MCF 10A (cell line): ENCODE data around the gene COL27A1. TPM values are rescaled to one million over a fixed set of nuclear protein-coding genes. Genes with fewer than 3 reads are reported as not detected.

ENCODE experiments used
- BruUV-seq: library from RNA; stranded (reverse); fragments of 400-500 nt; replicated peaks from 2 replicates; lab custom pipeline; 2021; lab: Mats Ljungman, UMichigan
- CTCF ChIA-PET: fragments of 300-600 bp; sonication (Branson Sonifier 250); formaldehyde crosslinking; extraction: SDS; loops from one replicate; lab custom pipeline; 2021; ENCODE audit warnings: antibody characterized with exemption, inconsistent platforms; lab: Yijun Ruan, JAX
- POLR2A ChIA-PET: fragments of 300-600, 350-650 bp; sonication (Branson Sonifier 250); formaldehyde crosslinking; extraction: SDS; loops from one replicate; lab custom pipeline; 2020; ENCODE audit warnings: antibody characterized with exemption, inconsistent platforms; lab: Yijun Ruan, JAX
- DNase-seq: peaks from one replicate; pipeline ENCODE4 v3.0.0-alpha.2; 2018; ENCODE audit not compliant: unreplicated experiment
- H3K27ac Mint-ChIP-seq: one replicate; pipeline ENCODE4 v1.8.0; 2022; ENCODE audit warnings: mild to moderate bottlenecking, low read depth, mixed read lengths; ENCODE audit not compliant: unreplicated experiment
- H3K27me3 Mint-ChIP-seq: one replicate; pipeline ENCODE4 v1.8.0; 2022; ENCODE audit warnings: mixed read lengths; ENCODE audit not compliant: insufficient read depth, unreplicated experiment
- H3K36me3 Mint-ChIP-seq: one replicate; pipeline ENCODE4 v1.8.0; 2022; ENCODE audit warnings: mild to moderate bottlenecking, moderate library complexity, mixed read lengths; ENCODE audit not compliant: insufficient read depth, unreplicated experiment
- H3K4me1 Mint-ChIP-seq: one replicate; pipeline ENCODE4 v1.8.0; 2022; ENCODE audit warnings: mixed read lengths; ENCODE audit not compliant: insufficient read depth, unreplicated experiment
- H3K4me3 Mint-ChIP-seq: one replicate; pipeline ENCODE4 v1.8.0; 2022; ENCODE audit warnings: mild to moderate bottlenecking, moderate library complexity, mixed read lengths; ENCODE audit not compliant: unreplicated experiment
- H3K9me3 Mint-ChIP-seq: one replicate; pipeline ENCODE4 v1.8.0; 2022; ENCODE audit warnings: mixed read lengths; ENCODE audit not compliant: unreplicated experiment
- intact Hi-C: fragments of 100-400 bp; cut with micrococcal nuclease; formaldehyde crosslinking; loops from 2 replicates; pipeline ENCODE4 v1.14.1; 2022
- total RNA-seq: library from RNA; stranded (reverse); gene quantifications from 2 replicates; pipeline ENCODE4 v1.2.3, GENCODE V29; 2022
- TF ChIP-seq, protein P1 (sequence below): fragments of 200-600 bp; IDR thresholded peaks from one replicate; pipeline ENCODE4 v1.8.0; 2022; ENCODE audit warnings: antibody characterized with exemption, mild to moderate bottlenecking; ENCODE audit not compliant: unreplicated experiment

The COL27A1 gene
- total RNA-seq, 1 experiment from 2014 or later = 2.9 TPM

DNA sequence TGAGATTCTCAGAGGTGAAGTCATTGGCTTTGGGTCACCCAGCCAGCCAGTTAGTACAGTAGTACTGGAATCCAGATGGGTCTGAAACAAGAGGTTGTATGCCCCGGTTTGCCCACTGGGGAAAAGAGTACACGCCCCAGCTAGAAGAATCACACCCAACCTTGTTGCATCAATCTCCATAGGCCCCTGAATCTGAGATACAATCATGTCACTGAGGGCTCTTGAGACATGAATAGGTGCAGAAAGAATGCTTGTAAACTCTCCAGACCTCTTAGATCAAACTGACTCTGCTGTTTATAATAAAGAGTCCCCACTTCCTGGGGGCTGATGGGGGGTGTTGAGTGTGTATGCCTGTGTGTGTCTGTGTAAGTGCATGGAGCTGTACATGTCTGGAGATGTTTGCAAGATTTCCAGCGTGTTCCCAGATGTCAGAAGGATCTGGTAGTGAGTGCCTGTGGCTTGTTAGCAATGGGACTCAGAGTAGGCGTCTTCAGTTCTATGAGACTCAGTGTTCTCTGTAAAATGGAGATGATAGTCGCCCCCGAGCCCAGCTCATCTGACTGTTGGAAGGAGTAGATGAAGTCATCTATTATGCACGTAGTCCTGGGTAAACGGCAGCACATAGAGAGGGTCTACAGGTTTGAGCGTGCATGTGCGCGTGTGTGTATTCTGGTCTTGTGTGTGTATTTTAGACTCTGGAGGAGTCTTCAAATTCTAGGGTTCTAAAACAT lies 48.2 kb downstream of the COL27A1 start:
- ChIA-PET CTCF (interaction anchor here (1.0 kb wide), 1 partner anchor 136 kb away, joined by 3 read pairs; no protein-coding TSS in a partner anchor), POLR2A (interaction anchor here (0.6 kb wide), 1 partner anchor 84 kb away, joined by 4 read pairs; no protein-coding TSS in a partner anchor)
- Mint-ChIP-seq H3K27me3 (peaks cover 17% of the 10 kb centered on the region), H3K9me3 (no peaks in the 10 kb centered on the region), H3K27ac (no peak overlapping the region), H3K36me3 (no peaks in the 10 kb centered on the region), H3K4me3 (no peak overlapping the region), H3K4me1 (peaks cover 17% of the 10 kb centered on the region)
- TF ChIP-seq, protein P1, sequence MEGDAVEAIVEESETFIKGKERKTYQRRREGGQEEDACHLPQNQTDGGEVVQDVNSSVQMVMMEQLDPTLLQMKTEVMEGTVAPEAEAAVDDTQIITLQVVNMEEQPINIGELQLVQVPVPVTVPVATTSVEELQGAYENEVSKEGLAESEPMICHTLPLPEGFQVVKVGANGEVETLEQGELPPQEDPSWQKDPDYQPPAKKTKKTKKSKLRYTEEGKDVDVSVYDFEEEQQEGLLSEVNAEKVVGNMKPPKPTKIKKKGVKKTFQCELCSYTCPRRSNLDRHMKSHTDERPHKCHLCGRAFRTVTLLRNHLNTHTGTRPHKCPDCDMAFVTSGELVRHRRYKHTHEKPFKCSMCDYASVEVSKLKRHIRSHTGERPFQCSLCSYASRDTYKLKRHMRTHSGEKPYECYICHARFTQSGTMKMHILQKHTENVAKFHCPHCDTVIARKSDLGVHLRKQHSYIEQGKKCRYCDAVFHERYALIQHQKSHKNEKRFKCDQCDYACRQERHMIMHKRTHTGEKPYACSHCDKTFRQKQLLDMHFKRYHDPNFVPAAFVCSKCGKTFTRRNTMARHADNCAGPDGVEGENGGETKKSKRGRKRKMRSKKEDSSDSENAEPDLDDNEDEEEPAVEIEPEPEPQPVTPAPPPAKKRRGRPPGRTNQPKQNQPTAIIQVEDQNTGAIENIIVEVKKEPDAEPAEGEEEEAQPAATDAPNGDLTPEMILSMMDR = no peak
- no peak for DNase-seq
- BruUV-seq = no TSS peak
- intact Hi-C loops = no loop called here

DNA sequence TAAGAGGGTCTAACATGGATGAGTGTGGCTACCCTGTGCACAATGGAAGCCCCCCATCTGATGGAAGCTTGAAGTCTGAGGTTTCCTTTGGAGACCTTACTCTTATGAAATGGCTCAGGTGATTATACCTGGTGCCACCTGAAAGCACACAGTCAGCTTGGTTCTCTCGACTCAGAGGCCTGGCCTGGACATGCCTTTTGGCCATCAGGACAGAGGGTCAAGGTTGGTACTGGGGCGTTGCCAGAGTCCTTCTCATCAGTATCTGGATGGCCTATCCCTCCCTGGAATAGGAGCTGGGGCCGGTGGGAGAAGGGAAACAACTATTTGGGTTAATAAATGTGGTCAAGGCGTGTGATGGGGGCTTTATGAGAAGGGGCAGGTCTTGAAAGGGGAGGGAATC lies 48.9 kb downstream of the COL27A1 start:
- no peaks in the 10 kb centered on the region for H3K9me3 Mint-ChIP-seq
- peaks cover 17% of the 10 kb centered on the region for H3K4me1 Mint-ChIP-seq
- peaks cover 14% of the 10 kb centered on the region for H3K27me3 Mint-ChIP-seq
- intact Hi-C loops = no loop called here
- TF ChIP-seq, protein P1 = no peak
- no TSS peak for BruUV-seq
- no peak overlapping the region for H3K4me3 Mint-ChIP-seq
- no peaks in the 10 kb centered on the region for H3K36me3 Mint-ChIP-seq
- ChIA-PET POLR2A (no interaction called here), CTCF (interaction anchor here (1.0 kb wide), 1 partner anchor 137 kb away, joined by 3 read pairs; no protein-coding TSS in a partner anchor)
- no peak for DNase-seq
- no peak overlapping the region for H3K27ac Mint-ChIP-seq

DNA sequence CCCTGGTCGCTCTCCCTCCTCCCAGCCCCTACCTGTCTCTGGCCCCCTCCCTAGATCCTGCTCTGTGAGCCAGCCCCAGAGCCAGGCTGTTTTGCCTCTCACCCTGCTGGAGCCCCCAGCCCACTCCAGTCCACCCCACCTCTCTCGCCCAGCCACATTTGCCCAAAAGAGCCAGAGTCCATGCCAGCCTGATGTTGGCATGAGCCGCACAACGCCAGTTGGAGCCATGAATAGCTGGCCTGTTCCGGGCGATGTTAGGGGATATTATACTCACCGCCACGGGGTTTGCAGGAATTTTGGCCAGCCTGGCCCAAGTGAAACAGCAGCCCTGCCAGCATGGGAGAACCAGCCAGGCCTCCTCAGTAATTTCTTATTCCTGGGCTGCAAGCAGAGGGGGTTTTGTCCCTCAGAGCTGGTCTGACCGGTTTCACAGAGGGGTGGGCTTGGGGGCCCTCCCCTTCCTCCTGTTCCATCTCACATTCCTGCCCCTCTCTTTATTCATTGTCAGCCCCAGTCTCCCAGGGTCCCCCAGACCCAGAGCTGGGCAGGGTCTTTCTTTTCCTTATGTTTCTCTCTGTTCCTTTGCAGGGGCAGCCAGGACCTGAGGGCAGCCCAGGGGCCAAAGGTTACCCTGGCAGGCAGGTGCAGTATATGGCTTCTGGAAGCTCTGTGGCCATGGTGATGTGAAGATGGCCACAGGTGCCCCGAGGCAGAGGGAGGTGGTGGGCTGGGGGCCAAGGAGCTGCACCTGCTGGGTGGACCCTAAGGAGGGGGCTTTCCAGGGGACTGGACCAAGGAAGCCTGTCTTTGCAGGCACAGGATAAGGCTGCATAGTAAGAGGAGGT lies 50.1 kb downstream of the COL27A1 start:
- intact Hi-C loops = no loop called here
- peaks cover 17% of the 10 kb centered on the region for H3K4me1 Mint-ChIP-seq
- DNase-seq = no peak
- no peaks in the 10 kb centered on the region for H3K36me3 Mint-ChIP-seq
- CTCF ChIA-PET = no interaction called here
- no TSS peak for BruUV-seq
- no peak overlapping the region for H3K4me3 Mint-ChIP-seq
- H3K27me3 Mint-ChIP-seq = peaks cover 3% of the 10 kb centered on the region
- TF ChIP-seq, protein P1 = no peak
- POLR2A ChIA-PET = interaction anchor here (1.1 kb wide), 1 partner anchor 13 kb away, joined by 3 read pairs; no protein-coding TSS in a partner anchor
- no peak overlapping the region for H3K27ac Mint-ChIP-seq
- no peaks in the 10 kb centered on the region for H3K9me3 Mint-ChIP-seq
